LNCaP clone FGC (cell line): ENCODE data around the gene RTN4RL1.

ENCODE experiments used
- DNase-seq: peaks from one replicate; pipeline ENCODE4 v3.0.0-alpha.2; 2011; ENCODE audit warnings: low read depth
- H3K4me3 ChIP-seq: 2 replicates; pipeline ENCODE4 v1.5.1; 2011; ENCODE audit warnings: mild to moderate bottlenecking, low read depth, low read length, control low read depth
- CTCF ChIP-seq: IDR thresholded peaks from 2 replicates; pipeline ENCODE4 v1.5.1; 2012; ENCODE audit warnings: mild to moderate bottlenecking; ENCODE audit not compliant: control insufficient read depth, insufficient read depth; ENCODE audit errors: extremely low read depth

Gene RTN4RL1

DNA sequence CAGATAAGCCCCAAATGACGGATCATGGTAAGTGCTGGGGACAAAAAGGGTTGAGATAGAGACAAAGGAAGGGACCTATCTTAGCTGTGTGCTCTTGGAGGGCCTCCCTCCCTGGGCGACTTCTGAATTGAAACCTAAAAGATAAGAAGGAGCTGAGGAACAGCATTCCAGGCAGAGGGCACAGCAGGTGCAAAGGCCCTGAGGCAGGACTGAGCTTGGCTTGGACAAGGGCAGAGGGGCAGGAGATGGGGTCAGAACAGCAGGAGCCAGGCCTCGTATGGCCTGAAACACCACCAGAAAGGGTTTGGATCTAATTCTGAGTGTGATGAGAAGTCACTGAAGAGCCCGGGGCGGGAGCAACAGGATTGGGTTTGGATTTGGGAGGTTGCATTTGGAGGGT is 75.4 kb downstream of the RTN4RL1 start:
- DNase-seq: no peak
- TF ChIP-seq CTCF: no peak
- H3K4me3 ChIP-seq: no peak overlapping the region

- no peak for DNase-seq
- TF ChIP-seq CTCF: no peak
Measured at GRCh38 chr17:1948517-1948825, 76.7 kb downstream of the RTN4RL1 start.

GRCh38 chr17:1947743-1948516 is 77.2 kb downstream of the RTN4RL1 start:
- TF ChIP-seq CTCF: no peak
- no peak for DNase-seq
- H3K4me3 ChIP-seq: no peak overlapping the region

More at GRCh38 chr17:1948517-1948825, 76.7 kb downstream of the RTN4RL1 start:
- H3K4me3 ChIP-seq: no peak overlapping the region

DNA sequence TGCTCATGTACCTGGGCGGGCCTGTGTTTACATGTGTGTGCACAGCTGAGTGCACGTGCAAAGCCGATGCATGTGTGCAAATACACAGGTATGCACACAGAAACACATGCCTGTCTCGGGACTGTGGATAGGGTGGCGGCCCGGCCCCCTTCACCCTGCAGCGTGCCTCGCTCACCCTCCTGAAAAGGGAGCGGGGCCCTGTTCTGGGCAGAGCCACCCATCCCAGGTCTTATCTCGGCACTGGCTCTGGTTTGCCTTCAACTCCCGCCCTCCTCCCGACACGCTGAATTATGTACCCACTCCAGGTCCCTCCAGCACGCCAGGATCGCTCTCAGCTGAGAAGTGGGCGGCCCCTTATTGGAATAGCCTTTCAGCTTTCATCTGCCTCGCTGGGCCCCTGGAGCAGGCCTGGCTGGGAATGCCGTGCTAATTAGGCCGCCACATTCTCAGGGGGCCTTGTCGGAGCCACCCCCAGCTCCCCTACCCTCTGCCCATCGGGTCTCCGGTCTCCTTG is 77.8 kb downstream of the RTN4RL1 start:
- no peak for TF ChIP-seq CTCF
- no peak overlapping the region for H3K4me3 ChIP-seq
- DNase-seq: no peak

- TF ChIP-seq CTCF: no peak
Measured at GRCh38 chr17:1946021-1946932, 78.9 kb downstream of the RTN4RL1 start.

DNA sequence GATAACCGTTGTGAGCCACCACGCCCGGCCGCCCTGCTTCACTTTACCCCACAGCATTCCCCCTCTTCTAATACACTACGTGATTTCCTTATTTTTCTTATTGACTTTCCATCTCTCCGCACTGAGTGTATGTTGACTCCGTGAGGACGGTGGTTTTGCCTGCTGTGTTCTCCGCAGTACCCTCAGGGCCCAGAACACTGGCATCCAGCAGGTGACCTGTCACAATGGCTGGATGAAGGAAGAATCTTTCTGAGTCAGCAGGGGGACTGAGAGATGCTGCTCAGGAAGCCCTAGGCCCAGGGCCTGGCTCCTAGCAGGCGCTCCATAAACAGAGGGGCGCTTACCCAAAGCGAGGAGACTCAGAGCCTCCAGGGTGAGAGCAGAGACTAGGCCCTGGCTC is 79.5 kb downstream of the RTN4RL1 start:
- TF ChIP-seq CTCF: no peak
- H3K4me3 ChIP-seq: no peak overlapping the region
- no peak for DNase-seq

More at GRCh38 chr17:1946021-1946932, 78.9 kb downstream of the RTN4RL1 start:
- no peak for DNase-seq
- H3K4me3 ChIP-seq: no peak overlapping the region
